Activated CD8-positive, alpha-beta memory T cell treated with anti-CD3 and anti-CD28 coated beads for 24 hours (primary cell): ENCODE results near the gene TRNAU1AP.
"Not testable (repeated sequence)": the region's sequence is repeated elsewhere in the genome, so short reads cannot be mapped to it uniquely, and the experiment has no call there.

ENCODE experiments used
- DNase-seq: peaks from one replicate; pipeline ENCODE4 v3.0.0-alpha.2; 2020

TRNAU1AP gene

DNA sequence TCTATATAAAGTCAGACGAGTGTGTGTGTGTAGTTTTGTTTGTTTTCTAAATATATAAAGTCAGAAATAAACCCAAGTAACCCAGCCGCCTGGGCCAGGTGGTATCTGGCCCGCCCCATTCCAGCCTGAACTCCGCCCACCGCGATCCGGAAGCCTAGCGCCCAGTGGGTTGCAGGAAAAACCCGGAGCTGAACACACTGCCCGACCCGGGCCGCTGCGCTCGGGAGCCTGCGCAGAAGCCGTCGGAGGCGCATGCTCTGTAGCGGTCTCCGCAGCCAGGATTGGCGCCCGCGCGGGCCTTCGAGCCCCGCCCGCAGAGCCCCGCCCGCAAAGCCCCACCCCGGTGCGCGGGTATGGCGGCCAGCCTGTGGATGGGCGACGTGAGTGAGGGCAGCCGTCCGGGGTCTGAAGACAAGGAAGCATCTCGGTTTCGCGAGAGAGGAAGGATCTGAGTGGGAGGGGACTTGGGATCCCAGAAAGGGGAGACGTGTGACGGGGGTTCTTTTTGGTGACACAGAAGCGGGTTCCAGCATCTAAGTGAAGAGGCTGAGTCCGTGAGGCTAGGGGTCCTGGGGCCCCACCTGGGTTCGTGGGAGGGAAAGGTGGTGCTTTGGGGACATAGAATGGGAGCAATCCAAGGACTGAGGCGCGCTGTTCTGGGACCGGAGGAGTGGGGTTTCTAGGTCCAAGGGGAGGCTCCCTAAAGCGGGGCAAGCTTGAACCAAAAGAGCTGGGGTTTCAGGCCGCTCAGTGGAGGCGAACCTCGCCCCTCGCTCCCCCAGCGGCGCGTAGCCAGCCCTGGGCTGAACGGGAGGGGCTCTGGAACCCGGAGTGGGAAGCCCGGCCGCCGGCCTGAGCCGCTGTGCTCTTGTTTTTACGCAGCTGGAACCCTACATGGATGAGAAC is at the start of gene TRNAU1AP:
TRNAU1AP (plus strand) TSS at position 328 of the 906 bp plus-strand sequence; CDS start at position 354, 26 bp downstream.
- peak; percentile 98 for DNase-seq

DNA sequence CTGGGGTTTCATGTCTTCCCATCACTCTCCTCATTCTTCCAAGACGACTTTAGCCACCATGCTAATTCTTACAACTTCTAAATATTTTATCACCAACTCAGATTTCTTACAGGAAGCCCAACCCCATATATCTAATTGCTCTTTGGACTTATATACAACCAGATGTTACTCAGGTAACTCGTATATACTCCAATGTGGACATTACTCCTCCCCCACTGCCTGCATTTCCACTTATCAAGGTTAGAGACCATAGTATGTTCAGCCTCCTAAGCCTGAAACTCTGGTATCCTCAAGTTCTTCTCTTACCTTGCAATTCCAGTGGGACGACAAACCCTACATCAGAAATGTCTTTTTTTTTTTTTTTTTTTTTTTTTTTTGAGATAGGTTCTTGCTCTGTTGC is 49.8 kb upstream of the TRNAU1AP start:
- DNase-seq, result no peak

GRCh38 chr1:28505406-28506187 is 47.3 kb upstream of the TRNAU1AP start, which contains the start of gene RCC1:
RCC1 (plus strand) TSS chr1:28506043; CDS start chr1:28529867, 23,824 bp downstream.
- peak; percentile 95 for DNase-seq

- DNase-seq, result no peak
Observed at GRCh38 chr1:28506907-28507246, 46.0 kb upstream of the TRNAU1AP start.

DNA sequence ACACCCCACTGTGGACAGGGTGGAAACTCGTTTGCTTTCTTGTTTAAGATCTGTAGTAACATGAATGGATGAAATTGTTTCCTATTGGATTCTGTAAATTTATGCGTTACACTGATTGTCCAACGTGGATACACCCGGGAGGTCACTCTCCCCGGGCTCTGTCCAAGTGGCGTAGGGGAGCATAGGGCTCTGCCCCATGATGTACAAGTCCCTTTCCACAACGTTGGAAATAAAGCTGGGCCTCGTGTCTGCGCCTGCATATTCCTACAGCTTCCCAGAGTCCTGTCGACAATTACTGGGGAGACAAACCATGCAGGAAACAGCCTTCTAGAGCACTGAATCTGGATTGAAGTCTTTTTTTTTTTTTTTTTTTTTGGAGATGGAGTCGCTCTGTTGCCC is 45.6 kb upstream of the TRNAU1AP start:
- DNase-seq, result peak; percentile 88

DNA sequence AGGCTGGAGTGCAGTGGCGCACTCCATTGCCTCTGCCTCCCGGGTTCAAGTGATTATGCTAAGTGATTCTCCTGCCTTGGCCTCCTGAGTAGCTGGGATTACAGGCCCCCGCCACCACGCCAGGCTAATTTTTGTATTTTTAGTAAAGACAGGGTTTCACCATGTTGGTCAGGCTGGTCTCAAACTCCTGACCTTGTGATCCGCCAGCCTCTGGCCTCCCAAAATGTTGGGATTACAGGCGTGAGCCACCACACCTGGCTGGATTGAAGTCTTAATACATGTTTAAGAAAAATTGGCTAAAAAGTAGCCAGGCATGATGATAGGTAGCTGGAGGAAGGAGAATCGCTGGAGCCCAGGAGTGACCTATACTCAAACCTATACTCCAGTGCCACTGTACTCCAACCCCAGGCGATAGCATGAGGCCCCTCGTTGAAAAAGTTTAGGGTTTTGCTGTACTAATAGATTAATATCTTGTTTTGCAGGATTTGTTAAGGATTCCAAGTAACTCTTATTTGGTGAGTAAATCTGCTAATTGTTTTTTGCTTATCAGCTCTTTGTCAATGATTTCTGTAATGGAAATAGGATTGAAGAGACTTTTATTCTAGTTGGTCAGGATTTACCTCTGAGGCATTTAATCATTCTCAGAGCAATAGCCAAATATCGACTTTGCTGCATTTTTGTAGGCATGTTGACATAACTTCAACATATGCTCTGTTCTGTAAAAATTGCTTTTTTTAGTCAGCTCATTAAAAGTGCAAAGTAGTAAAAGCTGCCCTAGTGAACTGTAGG is 45.0 kb upstream of the TRNAU1AP start:
- DNase-seq, result peak; percentile 84

GRCh38 chr1:28508435-28508754 is 44.5 kb upstream of the TRNAU1AP start:
- peak; percentile 83 for DNase-seq

GRCh38 chr1:28509705-28510272 is 43.1 kb upstream of the TRNAU1AP start:
- DNase-seq, result peak; percentile 85

GRCh38 chr1:28510273-28510969 is 42.5 kb upstream of the TRNAU1AP start:
- peak; percentile 84 for DNase-seq

GRCh38 chr1:28510970-28511440 is 41.9 kb upstream of the TRNAU1AP start:
- DNase-seq, result peak; percentile 82

GRCh38 chr1:28512058-28512611 is 40.8 kb upstream of the TRNAU1AP start:
- DNase-seq, result peak; percentile 74

- peak; percentile 77 for DNase-seq
Observed at GRCh38 chr1:28514445-28514933, 38.4 kb upstream of the TRNAU1AP start.

DNA sequence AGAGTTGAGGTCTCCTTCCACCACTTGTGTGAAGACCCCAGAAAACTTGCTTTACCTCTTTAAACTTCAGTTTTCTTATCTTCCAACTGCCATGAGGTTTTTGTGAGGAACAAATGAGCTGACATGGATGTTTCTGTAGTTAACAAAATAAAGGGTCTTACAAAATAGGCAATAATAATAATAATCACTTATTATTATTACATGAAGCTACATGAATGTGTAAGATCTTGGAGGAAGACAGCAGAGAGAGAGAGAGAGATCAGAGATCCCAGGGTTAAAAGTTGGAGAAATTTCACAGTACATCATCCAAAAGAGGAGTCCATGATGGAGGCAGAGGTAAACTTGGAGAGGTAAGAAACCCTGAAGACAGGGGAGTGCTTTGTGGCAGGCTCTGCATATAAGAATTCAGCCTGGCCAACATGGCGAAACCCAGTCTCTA is 36.3 kb upstream of the TRNAU1AP start:
- DNase-seq, result no peak

GRCh38 chr1:28517649-28517999 is 35.3 kb upstream of the TRNAU1AP start:
- peak; percentile 67 for DNase-seq

DNA sequence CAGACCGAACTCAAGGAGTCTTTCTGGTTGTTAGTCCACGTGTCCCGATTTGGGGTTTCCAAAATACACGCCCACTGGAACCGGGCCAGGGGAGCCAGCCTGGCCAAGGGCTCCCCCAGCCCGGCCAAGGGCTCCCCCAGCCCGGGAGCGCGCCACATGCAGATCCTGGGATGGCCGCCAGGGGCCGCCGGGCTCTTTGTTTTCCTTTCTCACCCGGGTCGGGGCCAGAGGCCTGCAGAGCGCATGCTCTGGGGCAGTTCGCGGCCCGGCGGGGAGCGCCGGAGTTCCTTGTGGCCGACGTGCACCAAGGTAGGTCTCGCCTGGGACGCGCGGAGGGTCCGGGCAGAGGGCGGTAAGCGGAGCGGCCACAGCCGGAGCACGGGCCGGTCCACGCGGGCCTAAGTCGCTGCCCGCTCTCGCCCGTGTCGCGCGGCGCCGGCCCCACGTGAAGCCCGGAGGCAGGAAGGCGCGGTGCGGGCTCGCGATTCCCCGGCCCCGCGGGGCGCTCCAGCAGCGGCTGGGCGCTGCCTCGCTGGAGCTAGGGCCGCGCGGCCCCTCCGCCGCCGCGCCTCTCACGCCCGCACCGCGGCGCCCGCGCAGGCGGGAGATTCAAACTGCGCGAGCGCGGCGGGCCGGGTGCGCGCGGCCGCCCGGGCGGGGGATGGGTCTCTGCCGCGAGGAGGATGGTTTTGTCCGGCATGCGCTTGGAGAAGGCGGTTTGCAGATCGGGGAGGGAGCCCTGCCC is 34.7 kb upstream of the TRNAU1AP start:
- peak; percentile 98 for DNase-seq

DNA sequence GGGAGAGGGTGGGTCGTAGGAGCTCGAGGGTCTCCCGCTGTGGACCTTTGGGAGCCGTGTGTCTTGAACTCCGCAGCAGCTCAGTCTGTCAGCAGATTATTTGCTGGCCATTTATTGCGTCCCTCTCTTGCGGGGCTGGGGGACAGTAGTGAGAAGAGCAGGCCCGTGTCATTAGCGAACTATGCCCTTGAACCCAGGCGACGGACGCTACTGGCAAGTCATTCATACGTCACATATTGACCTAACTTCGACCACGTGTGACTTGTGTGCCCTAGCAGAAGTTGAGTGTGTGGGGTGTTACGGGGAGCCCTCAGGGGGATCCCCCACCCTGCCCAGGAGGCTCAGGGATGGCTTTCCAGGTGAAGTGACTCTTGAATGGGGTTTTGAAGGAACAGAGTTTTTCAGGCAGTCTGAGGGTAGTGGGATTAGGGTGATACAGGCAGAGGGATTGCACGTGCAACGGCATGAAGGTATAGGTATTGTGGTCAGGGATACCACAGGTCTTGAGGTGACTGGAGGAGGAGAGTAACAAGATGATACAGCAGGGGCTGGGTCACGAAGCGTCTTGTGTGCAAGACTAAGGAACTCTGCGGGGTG is 34.0 kb upstream of the TRNAU1AP start:
- peak; percentile 84 for DNase-seq

- DNase-seq, result no peak
Observed at GRCh38 chr1:28519946-28520725, 32.7 kb upstream of the TRNAU1AP start.

DNA sequence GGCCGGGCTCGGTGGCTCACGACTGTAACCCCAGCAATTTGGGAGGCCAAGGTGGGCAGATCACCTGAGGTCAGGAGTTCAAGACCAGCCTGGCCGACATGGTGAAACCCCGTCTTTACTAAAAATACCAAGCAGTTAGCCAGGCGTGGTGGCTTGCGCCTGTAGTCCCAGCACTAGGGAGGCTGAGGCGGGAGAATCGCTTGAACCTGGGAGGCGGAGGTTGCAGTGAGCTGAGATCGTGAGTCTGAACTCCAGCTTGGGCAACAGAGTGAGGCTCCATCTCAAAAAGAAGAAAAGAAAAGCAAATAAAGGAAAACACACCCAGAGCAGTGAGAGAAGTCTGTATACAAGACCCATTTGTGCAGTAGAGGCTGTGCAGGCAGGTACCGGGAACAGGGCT is 32.1 kb upstream of the TRNAU1AP start:
- DNase-seq, result not testable (repeated sequence)

DNA sequence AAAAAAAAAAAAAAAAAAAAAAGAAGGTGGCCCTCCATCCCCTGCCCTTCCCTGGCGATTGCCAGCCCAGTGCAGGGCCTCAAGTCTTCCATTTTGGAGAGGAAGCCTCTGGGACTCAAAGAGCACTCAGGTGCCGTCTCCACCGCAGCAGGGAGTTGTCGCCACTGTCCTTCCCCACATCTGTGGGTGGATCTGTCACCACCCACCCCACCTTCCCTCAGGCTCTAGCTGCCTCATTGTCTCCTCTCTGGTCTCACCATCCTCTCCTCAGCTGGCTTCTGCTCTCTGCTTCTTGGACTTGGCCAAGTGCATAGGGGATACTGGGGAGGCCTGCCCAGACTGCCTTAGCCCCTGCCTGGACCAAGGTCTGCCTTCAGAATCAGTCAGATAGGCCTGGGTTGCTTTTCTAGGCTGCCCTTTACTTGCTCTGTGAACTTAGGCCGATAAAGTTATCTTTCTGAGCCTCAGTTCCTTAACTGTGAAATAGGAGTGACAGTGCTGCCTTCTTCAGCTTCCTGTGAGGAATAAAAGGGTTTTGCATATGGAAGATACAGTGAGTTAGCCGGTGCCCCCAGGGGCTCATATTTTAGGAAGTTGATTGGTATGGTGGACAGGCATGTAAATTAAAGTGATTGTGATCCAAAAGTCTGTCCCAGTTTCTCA is 31.3 kb upstream of the TRNAU1AP start:
- no peak for DNase-seq
